OCI-LY3 (cell line): ENCODE measurements around the gene SIT1.

ENCODE experiments used
- H2AFZ ChIP-seq: fragments of 200-600, 300-600 bp; shearing (Covaris generic); 2 replicates; pipeline ENCODE4 v1.6.0; 2014; ENCODE audit warnings: antibody characterized with exemption, low read depth, low read length
- H3K27ac ChIP-seq: fragments of 200-600, 300-600 bp; sonication (generic); 2 replicates; pipeline ENCODE4 v1.5.1; 2014; ENCODE audit warnings: mild to moderate bottlenecking, low read length, moderate library complexity, mixed read lengths
- H3K27me3 ChIP-seq: fragments of 200-600, 300-600 bp; sonication (generic); 2 replicates; pipeline ENCODE4 v1.6.1; 2014; ENCODE audit warnings: low read depth, low read length, mixed read lengths
- H3K36me3 ChIP-seq: fragments of 200-600, 300-600 bp; sonication (generic); replicated peaks from 2 replicates; pipeline ENCODE3; 2014; ENCODE audit warnings: low read depth, low read length, mixed read lengths
- H3K4me1 ChIP-seq: fragments of 300-600, 200-600 bp; sonication (generic); 2 replicates; pipeline ENCODE4 v1.6.1; 2014; ENCODE audit warnings: low read length, mixed read lengths
- H3K4me2 ChIP-seq: fragments of 200-600, 300-600 bp; sonication (generic); 2 replicates; pipeline ENCODE4 v1.6.1; 2014; ENCODE audit warnings: low read length, mixed read lengths
- H3K4me3 ChIP-seq: fragments of 300-600, 200-600 bp; sonication (generic); 2 replicates; pipeline ENCODE4 v1.5.1; 2014; ENCODE audit warnings: antibody characterized with exemption, mild to moderate bottlenecking, low read length, moderate library complexity
- H3K79me2 ChIP-seq: fragments of 300-600, 200-600 bp; shearing (Covaris generic); 2 replicates; pipeline ENCODE4 v1.6.1; 2014; ENCODE audit warnings: mild to moderate bottlenecking, low read length, mixed read lengths
- H3K9ac ChIP-seq: fragments of 300-600, 200-600 bp; shearing (Covaris generic); 2 replicates; pipeline ENCODE4 v1.6.0; 2014; ENCODE audit warnings: mild to moderate bottlenecking, low read length, moderate library complexity
- H3K9me3 ChIP-seq: fragments of 200-600, 300-600 bp; shearing (Covaris generic); 2 replicates; pipeline ENCODE4 v1.6.1; 2014; ENCODE audit warnings: low read length, mixed read lengths; ENCODE audit not compliant: insufficient read depth
- H4K20me1 ChIP-seq: fragments of 200-600, 300-600 bp; sonication (generic); 2 replicates; pipeline ENCODE4 v1.6.1; 2016; ENCODE audit warnings: low read length, mixed read lengths; ENCODE audit not compliant: insufficient read depth
- CTCF ChIP-seq: fragments of 200-600, 300-600 bp; sonication (generic); IDR thresholded peaks from 2 replicates; pipeline ENCODE4 v1.5.1; 2014; ENCODE audit warnings: antibody characterized with exemption, low read length, low read depth
- EZH2phosphoT487 ChIP-seq: fragments of 200-600 bp; shearing (Covaris generic); IDR thresholded peaks from 2 replicates; pipeline ENCODE4 v1.6.1; 2018; ENCODE audit warnings: antibody characterized with exemption, mixed run types, low read depth

SIT1 gene

DNA sequence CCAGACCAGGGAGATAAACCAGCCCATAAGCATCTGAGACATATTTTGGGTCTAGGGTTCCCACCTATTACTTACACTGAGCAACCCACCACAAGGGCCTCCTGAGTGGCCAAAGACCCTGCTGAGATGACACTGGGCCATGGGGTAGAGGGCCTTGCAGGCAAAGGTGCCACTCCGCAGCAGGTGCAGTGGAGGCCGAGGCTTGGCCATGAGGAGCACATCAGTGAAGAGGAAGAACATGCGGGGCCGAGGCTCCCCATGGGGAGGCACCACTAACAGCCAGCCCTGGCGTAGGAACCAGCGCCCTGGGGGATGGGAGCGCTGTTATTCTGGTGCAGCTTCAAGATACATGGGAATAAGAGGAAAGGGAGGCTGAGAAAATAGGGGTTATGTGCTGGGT is 11.7 kb upstream of the SIT1 start:
- no peaks in the 10 kb centered on the region for H3K27me3 ChIP-seq
- no peaks in the 10 kb centered on the region for H3K9me3 ChIP-seq
- H3K27ac ChIP-seq = no peak overlapping the region
- TF ChIP-seq CTCF (no peak), EZH2phosphoT487 (no peak)
- no peak overlapping the region for H3K4me2 ChIP-seq
- no peak overlapping the region for H3K9ac ChIP-seq
- H4K20me1 ChIP-seq = no peaks in the 10 kb centered on the region
- peaks cover 29% of the 10 kb centered on the region for H3K4me1 ChIP-seq
- H3K79me2 ChIP-seq = peaks cover 25% of the 10 kb centered on the region
- H3K36me3 ChIP-seq = peaks cover 34% of the 10 kb centered on the region
- H2AFZ ChIP-seq = no peak overlapping the region
- no peak overlapping the region for H3K4me3 ChIP-seq

GRCh38 chr9:35661756-35662350 is 11.1 kb upstream of the SIT1 start:
- Histone ChIP-seq H3K27me3 (no peaks in the 10 kb centered on the region), H4K20me1 (no peaks in the 10 kb centered on the region), H3K79me2 (peaks cover 25% of the 10 kb centered on the region), H3K4me3 (no peak overlapping the region), H2AFZ (no peak overlapping the region), H3K4me1 (peaks cover 34% of the 10 kb centered on the region), H3K9ac (no peak overlapping the region), H3K36me3 (peaks cover 34% of the 10 kb centered on the region), H3K9me3 (no peaks in the 10 kb centered on the region), H3K27ac (no peak overlapping the region), H3K4me2 (no peak overlapping the region)
- TF ChIP-seq EZH2phosphoT487 (no peak), CTCF (no peak)

DNA sequence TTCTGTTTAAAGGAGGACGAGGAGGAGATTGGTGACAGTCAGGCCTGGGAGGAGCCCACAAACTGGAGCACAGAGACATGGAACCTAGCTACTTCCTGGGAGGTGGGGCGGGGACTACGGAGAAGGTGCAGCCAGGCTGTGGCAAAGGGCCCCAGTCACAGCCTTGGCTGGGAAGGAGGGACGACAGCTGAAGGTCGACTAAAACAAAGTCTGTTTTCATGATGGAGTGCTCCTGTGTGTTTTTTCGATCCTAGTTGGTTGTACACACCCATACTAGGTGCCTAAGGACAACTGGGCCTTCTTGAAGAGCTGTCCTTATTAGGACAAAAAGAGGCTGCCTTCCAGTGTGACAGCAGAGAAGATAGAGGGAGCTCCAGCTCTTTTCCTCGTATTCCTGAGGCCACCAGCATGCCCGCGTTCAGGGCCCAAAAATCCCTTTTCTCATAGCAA is 10.3 kb upstream of the SIT1 start:
- H2AFZ ChIP-seq = no peak overlapping the region
- no peak overlapping the region for H3K27ac ChIP-seq
- H3K4me2 ChIP-seq = no peak overlapping the region
- no peaks in the 10 kb centered on the region for H3K9me3 ChIP-seq
- peaks cover 25% of the 10 kb centered on the region for H3K79me2 ChIP-seq
- H3K4me3 ChIP-seq = no peak overlapping the region
- H3K27me3 ChIP-seq = no peaks in the 10 kb centered on the region
- peaks cover 34% of the 10 kb centered on the region for H3K36me3 ChIP-seq
- H4K20me1 ChIP-seq = no peaks in the 10 kb centered on the region
- H3K4me1 ChIP-seq = peaks cover 25% of the 10 kb centered on the region
- H3K9ac ChIP-seq = no peak overlapping the region
- peak; percentile 34; the same call in 1 of the 2 replicates for TF ChIP-seq CTCF
- TF ChIP-seq EZH2phosphoT487 = no peak

DNA sequence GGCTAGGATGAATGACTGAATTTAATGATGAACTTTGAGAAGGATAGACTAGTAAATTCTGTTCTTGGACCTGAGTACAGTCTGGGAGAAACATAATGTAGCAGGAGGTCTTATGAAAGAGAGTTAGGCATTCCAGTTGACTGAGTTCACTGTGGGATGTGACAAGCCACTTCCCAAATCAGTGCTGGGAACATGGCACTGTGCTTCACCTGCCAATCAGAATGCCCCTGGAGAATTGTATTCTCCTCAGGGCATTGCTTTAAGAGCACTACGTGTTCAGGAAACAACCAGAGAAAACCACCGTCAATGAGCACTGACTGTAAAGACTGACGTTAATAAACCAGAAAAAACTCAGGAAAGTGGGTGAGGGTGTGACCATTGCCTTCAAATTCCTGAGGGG is 8.6 kb upstream of the SIT1 start:
- no peaks in the 10 kb centered on the region for H4K20me1 ChIP-seq
- no peak for TF ChIP-seq CTCF
- TF ChIP-seq EZH2phosphoT487 = no peak
- H3K4me3 ChIP-seq = peak overlapping the region; percentile 83
- no peak overlapping the region for H3K27ac ChIP-seq
- peak overlapping the region; percentile 98 for H3K4me2 ChIP-seq
- peaks cover 34% of the 10 kb centered on the region for H3K36me3 ChIP-seq
- peak overlapping the region; percentile 90 for H3K9ac ChIP-seq
- H2AFZ ChIP-seq = no peak overlapping the region
- no peaks in the 10 kb centered on the region for H3K9me3 ChIP-seq
- H3K4me1 ChIP-seq = peaks cover 22% of the 10 kb centered on the region
- peaks cover 19% of the 10 kb centered on the region for H3K79me2 ChIP-seq
- no peaks in the 10 kb centered on the region for H3K27me3 ChIP-seq
